K562 (cell line): ENCODE measurements around the gene SQOR. TPM values are rescaled to one million over a fixed set of nuclear protein-coding genes. Genes with fewer than 3 reads are reported as not detected.

Experiments
- ATAC-seq: fragments of 200-7000 bp; cut with Tn5 transposase; 3 replicates; pipeline ENCODE4 v1.9.1; 2020; ENCODE audit warnings: moderate library complexity
- BruUV-seq: library from RNA; stranded (reverse); fragments of 400-500 nt; replicated peaks from 2 replicates; lab custom pipeline; 2021; lab: Mats Ljungman, UMichigan
- CTCF ChIA-PET: fragments of 300-600 bp; formaldehyde crosslinking; extraction: SDS; loops from one replicate; lab custom pipeline; 2021; ENCODE audit warnings: low intra/inter-chr PET ratio; lab: Yijun Ruan, JAX
- POLR2A ChIA-PET: fragments of 300-600, 350-650 bp; sonication (Branson Sonifier 250); formaldehyde crosslinking; extraction: SDS; loops from one replicate; lab custom pipeline; 2021; ENCODE audit warnings: antibody characterized with exemption, inconsistent platforms; lab: Yijun Ruan, JAX
- DNase-seq, 4 experiments: peaks; one replicate each; pipeline versions ENCODE4 v3.0.0 to v3.0.0-alpha.2; 2011 to 2018; ENCODE audit warnings: low spot score in 3 of 4, mixed read lengths in 3 of 4; ENCODE audit errors: extremely low read depth in 1 of 4
- FAIRE-seq: peaks from 2 replicates; lab custom pipeline; 2011; peaks lifted over from hg19 to GRCh38; lab: Jason Lieb, UNC
- H2AFZ ChIP-seq: 2 replicates; pipeline ENCODE4 v1.6.0; 2011; ENCODE audit warnings: low read depth, low read length, control low read depth, inconsistent platforms
- H3K27ac ChIP-seq: fragments of 200-600 bp; 3 replicates; pipeline ENCODE4 v1.8.0; 2011; ENCODE audit warnings: low read depth, mild to moderate bottlenecking, control low read depth, inconsistent platforms, low read length, moderate library complexity, mixed read lengths; ENCODE audit errors: extremely low read depth
- H3K27me3 ChIP-seq, 2 experiments: fragments of 300-600 bp in 1 of 2; 2 replicates in 1 of 2; 3 replicates in 1 of 2; pipeline versions ENCODE4 v1.6.0 to v1.8.0; 2011; ENCODE audit warnings: inconsistent platforms in 2 of 2, low read length in 2 of 2, mild to moderate bottlenecking in 1 of 2, mixed read lengths in 1 of 2, moderate library complexity in 1 of 2; ENCODE audit not compliant: control insufficient read depth in 2 of 2, insufficient read depth in 2 of 2
- H3K36me3 ChIP-seq: fragments of 300-600 bp; 3 replicates; pipeline ENCODE4 v1.8.0; 2011; ENCODE audit warnings: mild to moderate bottlenecking, low read length, inconsistent platforms; ENCODE audit not compliant: control insufficient read depth, insufficient read depth
- H3K4me1 ChIP-seq, 2 experiments: fragments of 200-600 bp in 1 of 2; replicated peaks in 1 of 2; 2 replicates in 1 of 2; 3 replicates in 1 of 2; pipeline versions ENCODE4 v1.5.1 to v1.8.0; 2011; ENCODE audit warnings: inconsistent platforms in 2 of 2, low read length in 2 of 2, mild to moderate bottlenecking in 1 of 2, mixed read lengths in 1 of 2, moderate library complexity in 1 of 2; ENCODE audit not compliant: control insufficient read depth in 2 of 2, insufficient read depth in 2 of 2
- H3K4me2 ChIP-seq: 2 replicates; pipeline ENCODE4 v1.6.1; 2011; ENCODE audit warnings: low read length, control low read depth, inconsistent platforms, mixed read lengths; ENCODE audit not compliant: insufficient read depth
- H3K4me3 ChIP-seq: fragments of 200-600 bp; sonication (generic), shearing (Covaris generic); 2 replicates; pipeline ENCODE4 v1.5.1; 2016; ENCODE audit warnings: control low read depth, inconsistent platforms
- H3K79me2 ChIP-seq: fragments of 200-600 bp; 3 replicates; pipeline ENCODE4 v1.8.0; 2011; ENCODE audit warnings: low read length, inconsistent platforms; ENCODE audit not compliant: control insufficient read depth, insufficient read depth
- H3K9ac ChIP-seq, 2 experiments: 2 replicates each; pipeline versions ENCODE4 v1.6.0 to v1.6.1; 2011; ENCODE audit warnings: low read depth in 2 of 2, low read length in 2 of 2, control low read depth in 1 of 2, inconsistent platforms in 1 of 2, mild to moderate bottlenecking in 1 of 2, mixed read lengths in 1 of 2; ENCODE audit not compliant: insufficient read depth in 1 of 2
- H3K9me1 ChIP-seq: one replicate; pipeline ENCODE4 v1.6.0; 2011; ENCODE audit warnings: inconsistent platforms, mild to moderate bottlenecking, low read length, moderate library complexity; ENCODE audit not compliant: control insufficient read depth, insufficient read depth
- H3K9me3 ChIP-seq: replicated peaks from 2 replicates; pipeline ENCODE4 v1.5.1; 2011; ENCODE audit warnings: low read depth, low read length, inconsistent platforms; ENCODE audit not compliant: control insufficient read depth, insufficient read depth
- H4K20me1 ChIP-seq: replicated peaks from 2 replicates; pipeline ENCODE4 v1.6.1; 2011; ENCODE audit warnings: low read length, inconsistent platforms, mixed read lengths; ENCODE audit not compliant: control insufficient read depth, insufficient read depth
- ATF2 ChIP-seq: sonication (generic); formaldehyde crosslinking; IDR thresholded peaks from 2 replicates; pipeline ENCODE4 v1.8.1; 2022; ENCODE audit warnings: missing genetic modification reagents
- CGGBP1 ChIP-seq: fragments of 250-450 bp; sonication (Bioruptor Pico); IDR thresholded peaks from 2 replicates; pipeline ENCODE4 v1.9.0; 2021; ENCODE audit warnings: mild to moderate bottlenecking
- DLX4 ChIP-seq: fragments of 250-450 bp; sonication (Bioruptor Pico); IDR thresholded peaks from 2 replicates; pipeline ENCODE4 v1.6.1; 2021; ENCODE audit warnings: mild to moderate bottlenecking
- E2F8 ChIP-seq: fragments of 450-650 bp; IDR thresholded peaks from 2 replicates; pipeline ENCODE4 v1.7.1; 2018; ENCODE audit warnings: mild to moderate bottlenecking, low read depth; ENCODE audit not compliant: partially characterized antibody
- EZH2 ChIP-seq: IDR thresholded peaks from 2 replicates; pipeline ENCODE4 v1.6.1; 2012; ENCODE audit warnings: low read depth, mild to moderate bottlenecking, inconsistent platforms, low read length, borderline replicate concordance
- IRF2 ChIP-seq: sonication (generic); formaldehyde crosslinking; IDR thresholded peaks from 2 replicates; pipeline ENCODE4 v1.8.1; 2022; ENCODE audit warnings: mild to moderate bottlenecking, missing genetic modification reagents
- POLR2G ChIP-seq: fragments of 200-400 bp; formaldehyde crosslinking; IDR thresholded peaks from 2 replicates; pipeline ENCODE4 v1.6.1; 2017; ENCODE audit warnings: low read depth, mild to moderate bottlenecking, antibody characterized with exemption, low read length, moderate library complexity
- PRDM10 ChIP-seq: fragments of 450-650 bp; IDR thresholded peaks from 2 replicates; pipeline ENCODE4 v1.6.1; 2018; ENCODE audit not compliant: partially characterized antibody
- SMAD1 ChIP-seq: fragments of 150-350 bp; IDR thresholded peaks from 2 replicates; pipeline ENCODE4 v1.6.1; 2014; ENCODE audit warnings: low read length, low read depth; ENCODE audit not compliant: partially characterized antibody
- ZNF174 ChIP-seq: fragments of 250-450 bp; sonication (Bioruptor Pico); IDR thresholded peaks from 2 replicates; pipeline ENCODE4 v1.4.0; 2020; ENCODE audit warnings: mild to moderate bottlenecking
- ZNF398 ChIP-seq: fragments of 250-450 bp; sonication (Bioruptor Pico); IDR thresholded peaks from 2 replicates; pipeline ENCODE4 v1.8.0; 2021; ENCODE audit warnings: moderate library complexity, mild to moderate bottlenecking, inconsistent platforms
- WGBS: fragments of 100-300 bp; shearing (Covaris generic); methylation state at CpG from one replicate; pipeline ENCODE4 v1.1.6; 2016; ENCODE audit warnings: low coverage, mixed read lengths; ENCODE audit not compliant: insufficient coverage; ENCODE audit errors: missing lambda C conversion rate; 5-methylcytosine and 5-hydroxymethylcytosine counted together
- in situ Hi-C: fragments of 300-500 bp; cut with MboI; formaldehyde crosslinking; loops from 4 replicates; pipeline ENCODE4 v1.15.0; 2018; ENCODE audit warnings: inconsistent platforms, mixed read lengths
- intact Hi-C: fragments of 100-400 bp; cut with micrococcal nuclease; formaldehyde crosslinking; loops from 2 replicates; pipeline ENCODE4 v1.14.2; 2022
- polyA plus RNA-seq, 8 experiments: library from polyadenylated mRNA; depleted of rRNA in 4 of 8; stranded (reverse) in 5 of 8; unstranded in 3 of 8; fragments of >200 nt; fragmentation: Nextera tagmentation in 2 of 8; fragmentation: Illumina TruSeq in 1 of 8; extraction: Ambion mirVana in 2 of 8; extraction: Trizol in 1 of 8; gene quantifications; 2 replicates each; pipeline versions ENCODE4 v1.2.1 to v1.2.3, GENCODE V29; 2011 to 2014; ENCODE audit warnings: inconsistent platforms in 1 of 8, missing spikeins in 1 of 8
- total RNA-seq, 7 experiments: library from RNA; depleted of rRNA in 6 of 7; stranded (reverse); fragments of >200 nt in 6 of 7; fragmentation: Illumina TruSeq in 2 of 7; extraction: Trizol in 2 of 7; gene quantifications; 2 replicates each; pipeline versions ENCODE4 v1.2.1 to v1.2.3, GENCODE V29; 2011 to 2021; ENCODE audit warnings: low replicate concordance in 1 of 7

Gene SQOR
- total and polyA plus RNA-seq, 9 of the 15 experiments (the other 6 are each of a cell fraction or from before 2014, with no cell fraction given), result 0.32 to 1.6 (median 1.1) TPM

- 0% methylated on average over 1 of the region's 1 CpG for WGBS
- H3K27me3 ChIP-seq, result peaks cover 12 to 16% of the 10 kb centered on the region in 2 experiments; a peak in 3 of 5 replicates
- H3K36me3 ChIP-seq, result no peaks in the 10 kb centered on the region
- ATAC-seq (no peak), DNase-seq (no peak)
- CTCF ChIA-PET, result no interaction called here
- peaks cover 0 to 4% of the 10 kb centered on the region in 2 experiments; a peak in 2 of 5 replicates for H3K4me1 ChIP-seq
- H3K9ac ChIP-seq, result no peak overlapping the region
- H4K20me1 ChIP-seq, result no peaks in the 10 kb centered on the region
- in situ Hi-C loops, result no loop called here
- H3K4me3 ChIP-seq, result no peak overlapping the region
- H3K79me2 ChIP-seq, result no peaks in the 10 kb centered on the region
- TF ChIP-seq CGGBP1 (CRISPR knock-in tag) (no peak), ZNF174 (CRISPR knock-in tag) (no peak), IRF2 (CRISPR knock-in tag) (no peak), E2F8 (no peak), SMAD1 (no peak), EZH2 (no peak), PRDM10 (no peak), ZNF398 (CRISPR knock-in tag) (no peak), POLR2G (no peak), ATF2 (CRISPR knock-in tag) (no peak), DLX4 (CRISPR knock-in tag) (no peak)
- TF ChIP-seq, all 486 proteins: peak for 0
- Histone ChIP-seq H3K4me2 (no peak overlapping the region), H3K9me1 (no peaks in the 10 kb centered on the region), H3K9me3 (no peaks in the 10 kb centered on the region), H3K27ac (no peak overlapping the region), H2AFZ (no peak overlapping the region)
- intact Hi-C loops, result no loop called here
- no TSS peak for BruUV-seq
- POLR2A ChIA-PET, result no interaction called here
- FAIRE-seq, result no peak
Observed at GRCh38 chr15:45641374-45641781, 6.5 kb downstream of the SQOR start.
